ENCODE measurements around the gene CCNY.

Gene CCNY

GRCh38 chr10:35329520-35329919, 6.8 kb upstream of the CCNY start:
- FAIRE-seq: no peak

GRCh38 chr10:35331894-35332640, 4.2 kb upstream of the CCNY start:
- FAIRE-seq (no peak), DNase-seq (ENCODE audit: extremely low spot score, insufficient read length, low read depth) (no peak)

More at GRCh38 chr10:35329520-35329919, 6.8 kb upstream of the CCNY start:
- no peak for DNase-seq (ENCODE audit: extremely low spot score, insufficient read length, low read depth)

GRCh38 chr10:35334297-35334696, 2.0 kb upstream of the CCNY start:
- FAIRE-seq: no peak

GRCh38 chr10:35335133-35336083, 901 bp upstream of the CCNY start:
- DNase-seq (ENCODE audit: extremely low spot score, insufficient read length, low read depth): no peak
- peak; percentile 63 for FAIRE-seq

More at GRCh38 chr10:35334297-35334696, 2.0 kb upstream of the CCNY start:
- no peak for DNase-seq (ENCODE audit: extremely low spot score, insufficient read length, low read depth)

GRCh38 chr10:35336921-35337823, 863 bp downstream of the CCNY start:
- FAIRE-seq: no peak
- DNase-seq (ENCODE audit: extremely low spot score, insufficient read length, low read depth): no peak

GRCh38 chr10:35339942-35340341, 3.6 kb downstream of the CCNY start:
- peak; percentile 77 for FAIRE-seq
- no peak for DNase-seq (ENCODE audit: extremely low spot score, insufficient read length, low read depth)

- DNase-seq (ENCODE audit: extremely low spot score, insufficient read length, low read depth) (no peak), FAIRE-seq (no peak)
Observed at GRCh38 chr10:35340975-35341374, 4.7 kb downstream of the CCNY start.

- no peak for DNase-seq (ENCODE audit: extremely low spot score, insufficient read length, low read depth)
- FAIRE-seq: peak; percentile 94
Observed at GRCh38 chr10:35341521-35341920, 5.2 kb downstream of the CCNY start.

GRCh38 chr10:35342183-35342753, 6.0 kb downstream of the CCNY start:
- peak; percentile 42 for FAIRE-seq

GRCh38 chr10:35343739-35344138, 7.4 kb downstream of the CCNY start:
- DNase-seq (ENCODE audit: extremely low spot score, insufficient read length, low read depth) (no peak), FAIRE-seq (no peak)

More at GRCh38 chr10:35342183-35342753, 6.0 kb downstream of the CCNY start:
- DNase-seq (ENCODE audit: extremely low spot score, insufficient read length, low read depth): no peak

- FAIRE-seq (no peak), DNase-seq (ENCODE audit: extremely low spot score, insufficient read length, low read depth) (no peak)
Observed at GRCh38 chr10:35345383-35345742, 9.1 kb downstream of the CCNY start.

- DNase-seq (ENCODE audit: extremely low spot score, insufficient read length, low read depth) (no peak), FAIRE-seq (no peak)
Observed at GRCh38 chr10:35346248-35346647, 9.9 kb downstream of the CCNY start.

GRCh38 chr10:35347121-35347562, 10.8 kb downstream of the CCNY start:
- FAIRE-seq: no peak
- DNase-seq (ENCODE audit: extremely low spot score, insufficient read length, low read depth): no peak

GRCh38 chr10:35347899-35348608, 11.7 kb downstream of the CCNY start:
- FAIRE-seq (no peak), DNase-seq (ENCODE audit: extremely low spot score, insufficient read length, low read depth) (no peak)

GRCh38 chr10:35348609-35349388, 12.5 kb downstream of the CCNY start:
- FAIRE-seq: no peak

GRCh38 chr10:35349389-35349915, 13.1 kb downstream of the CCNY start:
- no peak for DNase-seq (ENCODE audit: extremely low spot score, insufficient read length, low read depth)
- FAIRE-seq: no peak

More at GRCh38 chr10:35348609-35349388, 12.5 kb downstream of the CCNY start:
- no peak for DNase-seq (ENCODE audit: extremely low spot score, insufficient read length, low read depth)

- no peak for FAIRE-seq
Observed at GRCh38 chr10:35351021-35351420, 14.7 kb downstream of the CCNY start.

GRCh38 chr10:35352097-35352496, 15.8 kb downstream of the CCNY start:
- DNase-seq (ENCODE audit: extremely low spot score, insufficient read length, low read depth) (no peak), FAIRE-seq (no peak)

More at GRCh38 chr10:35351021-35351420, 14.7 kb downstream of the CCNY start:
- DNase-seq (ENCODE audit: extremely low spot score, insufficient read length, low read depth): no peak

Data from GM18507 (cell line).